Erythroblast (primary cell): ENCODE measurements around the gene PITHD1.
"Not testable (repeated sequence)": the region's sequence is repeated elsewhere in the genome, so short reads cannot be mapped to it uniquely, and the experiment has no call there.

ENCODE experiments used
- DNase-seq, 2 experiments: peaks; one replicate each; lab custom pipeline; 2025; lab: John Stamatoyannopoulos, UW
- GATA1 ChIP-seq: IDR thresholded peaks from 2 replicates; pipeline ENCODE4 v1.6.1; 2011; ENCODE audit warnings: low read depth, mild to moderate bottlenecking, control low read depth, low read length, moderate library complexity
- POLR2A ChIP-seq: IDR thresholded peaks from 2 replicates; pipeline ENCODE4 v1.6.1; 2011; ENCODE audit warnings: mild to moderate bottlenecking, low read length

Gene PITHD1

GRCh38 chr1:23777979-23778814, at the start of gene PITHD1:
TSS of gene PITHD1 (plus strand) at chr1:23778418. CDS start at chr1:23778516, 98 bp downstream.
- DNase-seq: peak; percentile 97 to 99
- peak; percentile 92 for TF ChIP-seq GATA1
- peak; percentile 97 for TF ChIP-seq POLR2A

GRCh38 chr1:23732363-23733224, 45.6 kb upstream of the PITHD1 start:
- TF ChIP-seq POLR2A: no peak
- no peak for TF ChIP-seq GATA1
- DNase-seq: no peak

- not testable (repeated sequence) for DNase-seq
Observed at GRCh38 chr1:23733281-23733680, 44.9 kb upstream of the PITHD1 start.

- TF ChIP-seq GATA1 (no peak), POLR2A (no peak)
- DNase-seq: no peak
Observed at GRCh38 chr1:23736437-23737134, 41.6 kb upstream of the PITHD1 start.

- TF ChIP-seq GATA1: no peak
- peak; percentile 15 for TF ChIP-seq POLR2A
- peak in 1 of 2 experiments; percentile 43 for DNase-seq
Observed at GRCh38 chr1:23741609-23742008, 36.6 kb upstream of the PITHD1 start.

GRCh38 chr1:23742670-23743286, 35.4 kb upstream of the PITHD1 start:
- TF ChIP-seq GATA1: no peak
- no peak for TF ChIP-seq POLR2A
- peak in 1 of 2 experiments; percentile 62 for DNase-seq

GRCh38 chr1:23743287-23744152, 34.7 kb upstream of the PITHD1 start, which contains the start of gene ELOA:
TSS of gene ELOA (plus strand) at chr1:23743471. CDS start at chr1:23743504, 33 bp downstream.
- DNase-seq: peak in 1 of 2 experiments; percentile 83
- TF ChIP-seq GATA1: no peak
- TF ChIP-seq POLR2A: peak; percentile 74

- TF ChIP-seq GATA1 (no peak), POLR2A (no peak)
- DNase-seq: peak in 1 of 2 experiments; percentile 71
Observed at GRCh38 chr1:23745515-23745914, 32.7 kb upstream of the PITHD1 start.

GRCh38 chr1:23748016-23748415, 30.2 kb upstream of the PITHD1 start:
- TF ChIP-seq POLR2A (no peak), GATA1 (no peak)
- no peak for DNase-seq

GRCh38 chr1:23751050-23751814, 27.0 kb upstream of the PITHD1 start:
- DNase-seq: peak in 1 of 2 experiments; percentile 69
- TF ChIP-seq GATA1 (no peak), POLR2A (no peak)

- TF ChIP-seq GATA1 (no peak), POLR2A (no peak)
- DNase-seq: no peak
Observed at GRCh38 chr1:23751815-23752200, 26.4 kb upstream of the PITHD1 start.

GRCh38 chr1:23752909-23753308, 25.3 kb upstream of the PITHD1 start:
- no peak for DNase-seq
- TF ChIP-seq POLR2A (no peak), GATA1 (no peak)
